Activated CD4-positive, CD25-positive, alpha-beta regulatory T cell treated with anti-CD3 and anti-CD28 coated beads, Interleukin-2, amount 50 U/mL, for 24 hours (primary cell): ENCODE data around the gene SMIM33.
"Not testable (repeated sequence)": the region's sequence is repeated elsewhere in the genome, so short reads cannot be mapped to it uniquely, and the experiment has no call there.

ENCODE experiments used
- ATAC-seq, 2 donors: fragments of 150-1000 bp; cut with Tn5 transposase; one replicate each; pipeline ENCODE4 v1.10.0; 2021; ENCODE audit warnings: mild to moderate bottlenecking in 1 of 2, moderate library complexity in 1 of 2

Gene SMIM33

DNA sequence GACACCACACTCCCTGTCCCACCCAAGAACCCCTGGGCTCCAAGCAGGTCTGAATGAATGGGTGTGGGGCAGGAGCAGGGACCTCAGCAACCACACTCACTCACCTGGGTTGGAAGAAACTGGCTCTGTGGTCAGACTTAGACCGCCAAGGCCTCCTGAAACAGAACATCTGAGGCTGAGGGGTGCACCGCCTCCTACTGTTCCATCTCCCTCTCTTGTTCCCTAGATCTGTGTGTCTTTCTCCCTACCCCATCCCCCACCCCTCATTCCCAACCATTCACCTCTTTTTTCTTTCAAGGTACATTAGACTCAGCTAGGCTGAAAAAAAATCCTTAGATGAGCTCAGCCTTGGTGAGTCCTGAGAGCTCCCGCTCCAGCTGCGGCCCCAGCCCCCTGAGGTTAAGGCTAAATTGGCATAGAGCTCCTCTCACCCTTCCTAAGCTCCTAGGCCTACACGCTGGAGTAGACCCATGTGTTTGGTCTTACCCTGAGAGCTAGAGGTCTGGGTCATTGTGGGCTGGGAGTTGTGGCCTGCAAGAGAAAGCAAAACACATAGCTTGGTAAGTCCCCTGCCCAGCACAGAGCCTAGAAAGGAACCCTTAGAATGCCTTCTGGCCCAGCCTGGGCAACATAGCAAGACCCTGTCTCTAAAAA, 13.0 kb upstream of the SMIM33 start:
- ATAC-seq: no peak

DNA sequence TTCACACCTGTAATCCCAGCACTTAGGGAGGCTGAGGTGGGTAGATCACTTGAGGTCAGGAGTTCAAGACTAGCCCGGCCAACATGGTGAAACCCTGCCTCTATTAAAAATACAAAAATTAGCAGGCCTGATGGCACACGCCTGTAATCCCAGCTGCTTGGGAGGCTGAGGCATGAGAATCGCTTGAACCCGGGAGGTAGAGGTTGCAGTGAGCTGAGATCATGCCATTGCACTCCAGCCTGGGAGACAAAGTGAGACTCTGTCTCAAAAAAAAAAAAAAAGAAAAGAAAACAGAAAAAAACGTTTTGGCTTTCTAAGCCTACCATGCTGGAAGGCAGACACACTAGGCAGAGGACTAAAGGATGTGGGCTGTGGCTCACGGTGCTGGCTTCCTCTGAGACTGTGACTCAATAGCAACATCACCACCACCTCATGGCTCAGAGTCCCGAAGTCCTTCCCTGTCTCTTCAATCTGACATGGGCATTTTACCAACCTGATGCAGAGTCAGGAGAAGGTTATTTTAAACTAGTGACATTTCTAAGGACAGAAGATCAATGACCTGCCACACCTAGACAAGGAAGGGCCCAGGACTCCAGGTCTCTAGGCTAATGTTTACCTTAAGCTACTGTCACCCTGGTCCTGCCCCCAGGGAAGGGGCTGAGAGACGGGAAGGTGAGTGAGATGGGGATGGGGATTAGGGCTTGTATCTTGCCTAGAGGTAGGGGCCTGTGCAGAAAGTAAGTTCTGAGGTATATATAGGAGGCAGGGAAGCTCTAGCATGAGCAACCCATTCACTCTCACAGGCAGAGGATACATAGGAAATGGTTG, 12.0 kb upstream of the SMIM33 start:
- peak; percentile 96 for ATAC-seq

DNA sequence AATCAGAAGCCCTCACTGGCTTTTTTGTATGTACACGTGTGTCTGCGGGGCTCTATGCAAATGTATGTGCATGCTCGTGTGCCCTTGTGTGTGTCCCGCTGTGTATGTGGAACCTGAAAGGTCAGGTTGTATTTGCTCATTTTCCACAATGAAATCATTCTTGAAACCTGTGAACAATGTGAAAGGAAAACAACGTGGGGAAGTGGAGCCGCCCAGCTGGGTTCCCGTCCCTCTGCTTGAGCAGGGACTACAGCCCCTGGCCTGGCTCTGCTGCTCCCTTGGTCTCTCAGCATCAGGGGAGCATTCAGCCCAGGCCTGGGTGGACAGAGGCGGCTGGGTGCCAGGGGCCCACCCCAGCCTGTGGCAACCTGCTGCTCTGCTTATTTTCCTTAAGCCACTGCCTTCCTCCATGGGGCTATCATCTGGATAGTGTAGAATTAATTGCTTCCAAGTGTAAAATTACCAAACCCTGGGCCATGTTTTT, 11.3 kb upstream of the SMIM33 start:
- peak; percentile 50 to 60 for ATAC-seq

DNA sequence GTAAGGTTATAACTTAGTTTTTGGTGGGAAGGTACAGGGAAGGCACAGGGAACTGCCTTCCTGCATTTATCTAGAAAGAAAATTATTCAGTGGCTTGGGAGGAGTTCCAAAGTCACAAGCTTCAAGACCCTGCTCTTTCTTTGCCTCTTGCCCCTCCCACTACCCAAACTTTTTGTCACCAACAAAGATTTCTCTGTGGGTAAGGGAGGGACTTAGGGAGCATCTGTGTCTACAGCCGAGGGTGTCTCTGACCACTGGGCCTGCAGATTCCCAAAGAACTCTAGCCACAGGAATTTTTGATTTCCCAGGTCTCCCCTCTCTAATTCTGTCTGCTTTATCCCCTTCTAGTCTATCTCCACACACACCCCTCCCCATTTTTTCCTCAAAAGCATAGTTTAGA, 10.3 kb upstream of the SMIM33 start:
- ATAC-seq: no peak

DNA sequence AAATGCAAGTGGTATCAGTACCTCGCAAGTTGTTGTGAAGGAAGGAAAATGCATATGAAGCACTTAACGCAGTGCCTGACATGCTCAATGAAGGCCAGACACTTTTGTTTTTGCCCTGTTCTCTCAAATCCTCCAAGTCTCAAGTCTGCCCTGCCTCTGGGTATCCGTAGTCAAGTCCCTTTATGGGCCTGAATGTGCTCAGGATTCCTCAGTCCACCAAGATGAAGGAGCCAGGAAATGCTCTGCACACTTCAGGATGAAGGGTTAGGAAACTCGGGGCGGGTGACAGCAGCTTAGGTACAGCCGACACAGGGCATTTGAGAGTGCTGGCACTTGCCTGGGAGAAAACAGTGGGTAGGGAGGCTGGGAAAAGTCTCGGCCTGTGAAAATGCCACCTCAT, 9.6 kb upstream of the SMIM33 start:
- ATAC-seq: no peak

DNA sequence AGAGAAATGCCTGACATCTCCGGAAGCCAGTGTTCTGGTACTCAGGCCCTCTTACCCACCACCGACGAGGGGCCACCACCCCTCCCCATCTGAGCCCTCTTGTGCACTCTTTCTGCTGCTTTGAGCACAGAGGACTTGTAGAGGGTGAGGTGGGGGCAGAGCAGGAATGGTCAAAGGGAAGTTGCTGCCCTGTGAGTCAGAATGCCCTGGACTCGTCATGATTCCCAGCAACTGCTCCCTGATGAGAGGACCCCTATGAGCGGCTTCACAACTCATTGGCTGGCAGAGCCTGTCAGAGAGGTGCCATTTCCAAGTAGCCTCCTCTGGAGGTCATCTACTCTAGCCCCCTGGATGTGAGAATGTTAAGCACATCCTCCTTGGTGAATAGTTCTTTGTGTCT, 9.1 kb upstream of the SMIM33 start:
- ATAC-seq: no peak

DNA sequence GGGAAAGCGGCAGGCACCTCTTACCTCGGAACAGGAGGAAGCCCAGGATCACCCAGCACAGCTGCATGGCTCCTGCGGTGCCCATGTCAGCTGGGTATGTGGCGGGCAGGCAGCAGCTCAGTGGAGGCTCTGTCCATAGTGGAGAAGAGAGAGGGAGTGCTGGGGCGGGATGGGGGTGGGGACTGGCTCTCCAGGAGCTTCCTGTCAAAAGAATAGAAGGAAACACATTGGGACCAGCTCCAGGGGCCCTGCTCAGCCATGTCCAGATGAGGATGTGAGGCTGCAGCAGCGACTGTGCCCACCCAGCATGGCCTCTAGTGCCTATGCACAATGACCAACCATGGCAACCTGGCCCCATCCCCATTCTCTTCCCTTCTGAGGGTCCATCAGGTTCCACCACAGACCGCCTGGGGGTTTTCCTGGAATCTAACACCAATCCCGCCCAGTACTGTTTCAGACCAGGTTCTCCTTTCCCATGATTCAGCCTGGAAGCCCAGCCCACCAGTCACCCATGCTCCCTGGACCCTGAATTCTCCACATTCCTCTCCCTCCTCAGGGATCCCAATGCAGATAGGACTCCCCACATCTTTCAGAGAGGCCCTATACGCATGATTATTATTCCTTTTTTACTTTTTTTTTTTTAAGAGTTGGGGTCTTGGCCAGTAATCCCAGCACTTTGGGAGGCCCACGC, 8.1 kb upstream of the SMIM33 start, which contains the start of gene ECSCR:
ECSCR (minus strand) TSS at position 158 of the 691 bp plus-strand sequence; CDS start at position 85, 73 bp downstream.
- no peak for ATAC-seq

DNA sequence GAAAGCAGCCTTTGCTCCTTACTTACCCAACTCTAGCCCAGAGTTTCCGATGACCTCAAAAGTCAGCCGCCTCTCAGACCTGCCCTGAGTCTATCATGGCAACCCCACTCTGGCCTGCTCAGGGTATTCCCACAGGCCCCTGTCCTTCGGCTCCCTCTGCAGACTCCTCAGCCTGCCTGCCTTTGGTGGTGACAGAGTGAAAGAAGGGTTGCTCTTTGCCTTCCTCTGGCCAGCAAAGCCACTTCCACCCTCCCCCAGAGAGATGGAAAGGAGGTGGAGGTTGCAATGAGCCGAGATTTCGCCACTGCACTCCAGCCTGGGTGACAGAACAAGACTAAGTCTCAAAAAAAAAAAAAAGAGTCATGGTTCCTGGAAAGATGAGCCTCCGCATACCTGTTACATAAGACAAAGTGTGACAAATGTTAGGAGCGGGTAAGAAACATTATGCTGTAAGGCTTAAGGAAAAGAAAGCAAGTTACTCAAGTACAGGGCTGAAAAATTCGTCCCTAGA, 2.3 kb upstream of the SMIM33 start:
- peak; percentile 12 to 25 for ATAC-seq

DNA sequence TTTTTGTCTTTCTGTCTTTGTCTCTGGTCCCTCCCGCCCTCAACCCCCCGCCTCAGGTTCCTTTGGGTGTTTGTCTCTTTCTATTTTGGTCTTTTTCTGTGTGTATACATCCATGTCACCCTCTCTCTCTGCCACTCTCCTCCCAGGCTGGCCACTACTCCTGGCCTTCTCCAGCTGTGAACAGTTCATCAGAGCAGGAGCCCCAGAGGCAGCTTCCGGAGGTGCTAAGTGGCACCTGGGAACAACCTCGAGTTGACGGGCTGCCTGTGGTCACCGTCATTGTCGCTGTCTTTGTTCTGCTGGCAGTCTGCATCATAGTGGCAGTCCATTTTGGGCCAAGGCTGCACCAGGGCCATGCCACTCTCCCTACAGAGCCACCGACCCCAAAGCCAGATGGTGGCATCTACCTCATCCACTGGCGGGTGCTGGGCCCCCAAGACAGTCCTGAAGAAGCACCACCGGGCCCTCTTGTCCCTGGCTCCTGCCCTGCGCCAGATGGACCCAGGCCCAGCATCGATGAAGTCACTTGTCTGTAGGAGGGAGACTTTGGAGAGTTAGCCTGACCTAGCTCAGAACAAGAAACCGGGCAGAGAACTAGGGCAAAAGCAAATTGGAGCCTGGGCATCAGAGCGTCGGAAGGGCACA, 1.7 kb downstream of the SMIM33 start:
- no peak for ATAC-seq

DNA sequence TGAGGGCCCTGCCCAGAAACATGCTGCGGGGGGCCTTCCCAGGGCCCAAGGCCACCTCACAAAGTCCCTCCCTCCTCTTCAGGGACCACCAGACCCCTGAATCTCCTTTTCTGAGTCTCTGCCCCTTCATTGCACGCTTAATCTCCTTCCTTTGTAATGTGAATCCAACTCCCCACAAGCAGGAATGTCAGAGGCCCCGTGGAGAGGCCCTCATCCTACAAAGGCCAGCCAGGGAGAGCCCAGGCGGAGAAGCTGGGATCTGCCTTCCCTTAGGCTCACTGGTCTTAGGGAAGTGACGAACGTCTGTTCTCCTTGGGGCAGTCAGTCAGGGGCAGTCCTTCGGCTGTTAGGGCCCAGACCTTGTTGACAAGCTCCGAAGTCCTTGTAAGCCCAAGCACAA, 2.3 kb downstream of the SMIM33 start:
- no peak for ATAC-seq

DNA sequence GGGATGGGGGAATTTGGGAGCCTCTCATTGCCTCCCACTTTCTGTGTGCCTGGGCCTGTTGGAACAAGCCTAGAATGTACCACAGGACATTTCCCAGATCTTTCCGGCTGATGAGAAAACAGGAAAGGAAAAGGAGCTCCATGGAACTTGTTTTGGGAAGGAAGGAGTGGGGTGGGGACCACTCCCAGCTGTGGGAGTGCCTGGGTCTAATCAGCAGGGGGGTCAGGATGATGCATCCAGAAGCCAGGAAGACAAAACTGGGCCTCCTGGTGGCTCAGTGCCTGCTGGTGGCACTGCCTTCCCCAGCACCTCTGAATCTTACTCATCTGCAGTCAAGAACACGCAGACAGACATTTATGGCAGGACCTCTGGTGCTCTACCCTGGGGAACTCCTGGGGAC, 2.8 kb downstream of the SMIM33 start:
- peak in 1 of 2 donors; percentile 17 for ATAC-seq

DNA sequence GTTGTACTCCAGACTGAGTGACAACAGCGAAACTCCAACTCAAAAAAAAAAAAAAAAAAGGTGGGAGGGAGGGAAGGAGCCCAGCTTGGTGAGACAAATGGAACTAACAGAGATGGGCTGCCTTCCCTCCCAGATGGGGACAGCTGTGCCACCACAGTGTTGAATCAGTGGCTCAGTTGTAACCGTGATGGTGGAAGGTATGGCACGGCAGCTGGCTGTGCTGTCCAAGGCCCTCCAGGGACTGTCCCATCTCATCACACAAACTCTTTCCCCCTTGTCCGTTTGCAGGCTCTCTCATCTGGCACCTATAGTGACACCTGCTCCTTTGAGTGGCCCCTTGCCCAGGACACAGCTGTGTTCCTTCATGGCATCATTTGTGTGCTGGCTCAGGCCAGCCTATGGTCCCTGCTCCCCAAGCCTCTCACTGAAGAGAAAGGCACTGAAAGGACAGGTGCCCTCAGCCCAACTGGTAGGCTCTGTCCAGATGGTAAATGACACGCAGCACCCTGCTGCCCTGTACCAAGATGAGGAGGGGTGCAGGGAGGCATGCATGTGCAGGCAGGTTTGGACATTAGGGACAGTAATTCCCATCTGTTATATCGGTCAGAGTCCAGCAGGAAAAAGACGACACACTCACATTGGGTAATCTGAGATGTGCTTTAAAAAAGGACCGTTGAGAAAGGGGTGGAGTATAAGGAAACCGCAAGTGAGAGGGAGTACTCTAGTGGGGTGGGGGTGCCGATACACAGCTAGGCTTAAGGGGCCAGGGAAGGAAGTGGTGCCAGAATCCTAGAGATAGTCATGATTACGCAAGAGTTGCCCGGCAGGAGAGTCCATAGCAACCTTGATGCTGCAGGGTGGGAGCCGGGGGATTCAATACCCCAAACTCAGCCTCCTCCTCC, 4.3 kb downstream of the SMIM33 start:
- peak in 1 of 2 donors; percentile 15 for ATAC-seq

DNA sequence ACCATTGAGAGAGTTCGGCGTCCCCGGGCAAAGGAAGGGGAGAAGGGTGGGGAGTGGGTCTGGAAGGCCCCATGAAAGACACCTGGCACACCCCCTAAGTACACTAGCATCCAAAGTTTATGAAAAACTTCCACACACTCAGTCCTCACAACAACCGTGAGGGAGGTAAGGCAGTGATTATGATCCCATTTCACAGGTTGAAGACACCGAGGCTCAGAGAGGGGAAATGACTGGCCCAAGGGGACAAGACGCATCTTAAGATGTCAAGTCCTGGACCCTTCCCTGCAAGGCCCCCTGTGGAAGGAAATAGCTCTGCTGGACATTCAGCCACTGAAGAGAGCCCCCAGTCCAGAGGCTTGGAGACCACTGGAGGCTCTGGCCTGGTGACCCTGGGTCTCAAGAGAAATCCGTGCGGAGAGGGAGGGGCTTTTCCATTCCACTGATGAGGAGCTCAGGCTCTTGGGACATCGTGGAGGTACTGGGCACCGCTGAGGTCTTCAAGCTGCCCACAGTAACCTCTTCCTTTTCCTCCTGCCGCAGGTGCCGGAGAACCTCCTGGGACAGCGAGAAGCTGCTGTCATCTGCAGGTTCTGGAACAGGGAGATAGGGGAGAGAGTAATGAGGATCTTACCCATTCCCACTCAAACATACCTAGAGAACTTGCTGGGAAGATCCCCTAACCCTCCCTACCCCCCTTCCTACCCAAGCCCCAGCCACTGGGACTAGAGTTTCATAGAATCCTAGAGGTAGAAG, 5.2 kb downstream of the SMIM33 start:
- no peak for ATAC-seq

DNA sequence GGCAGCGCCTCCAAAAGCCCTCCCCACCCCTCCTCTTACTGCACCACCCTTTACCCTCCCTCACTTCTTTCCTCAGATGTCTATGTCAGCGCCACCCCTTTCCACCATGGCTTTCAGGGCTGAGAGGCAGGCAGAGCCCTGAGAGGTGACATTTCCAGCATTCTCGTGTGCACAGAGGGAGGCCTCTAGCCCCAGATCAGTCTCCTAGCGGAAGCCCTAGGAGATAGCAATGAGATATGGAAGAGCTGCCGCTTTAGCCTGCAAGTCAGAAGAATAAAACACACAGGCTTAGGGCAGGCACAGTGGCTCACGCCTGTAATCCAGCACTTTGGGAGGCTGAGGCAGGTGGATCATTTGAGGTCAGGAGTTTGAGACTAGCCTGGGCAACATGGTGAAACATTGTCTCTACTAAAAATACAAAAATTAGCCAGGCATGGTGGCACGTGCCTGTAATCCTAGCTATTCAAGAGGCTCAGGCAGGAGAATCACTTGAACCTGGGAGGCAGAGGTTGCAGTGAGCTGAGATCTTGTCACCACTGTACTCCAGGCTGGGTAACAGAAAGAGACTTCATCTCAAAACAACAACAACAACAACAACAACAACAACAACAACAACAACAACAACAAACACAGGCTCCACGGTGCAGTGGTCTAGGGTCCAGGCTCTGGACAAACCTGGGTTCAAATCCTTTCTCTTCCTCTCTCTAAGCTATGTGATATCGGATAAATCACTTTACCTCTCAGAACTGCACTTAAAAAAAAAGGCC, 8.0 kb downstream of the SMIM33 start:
- ATAC-seq: not testable (repeated sequence)

DNA sequence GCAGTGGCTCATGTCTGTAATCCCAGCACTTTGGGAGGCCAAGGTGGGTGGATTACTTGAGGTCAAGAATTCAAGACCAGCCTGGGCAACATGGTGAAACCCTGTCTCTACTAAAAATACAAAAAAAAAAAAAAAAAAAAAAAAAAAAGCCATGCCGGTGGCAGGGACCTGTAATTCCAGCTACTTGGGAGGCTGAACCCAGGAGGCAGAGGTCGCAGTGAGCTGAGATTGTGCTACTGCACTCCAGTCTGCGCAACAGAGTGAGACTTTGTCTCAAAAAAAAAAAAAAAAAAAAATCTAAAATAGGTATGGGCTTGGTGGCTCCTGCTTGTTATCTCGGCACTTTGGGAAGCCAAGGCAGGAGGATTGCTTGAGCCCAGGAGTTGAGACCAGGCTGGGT, 8.9 kb downstream of the SMIM33 start:
- not testable (repeated sequence) for ATAC-seq

DNA sequence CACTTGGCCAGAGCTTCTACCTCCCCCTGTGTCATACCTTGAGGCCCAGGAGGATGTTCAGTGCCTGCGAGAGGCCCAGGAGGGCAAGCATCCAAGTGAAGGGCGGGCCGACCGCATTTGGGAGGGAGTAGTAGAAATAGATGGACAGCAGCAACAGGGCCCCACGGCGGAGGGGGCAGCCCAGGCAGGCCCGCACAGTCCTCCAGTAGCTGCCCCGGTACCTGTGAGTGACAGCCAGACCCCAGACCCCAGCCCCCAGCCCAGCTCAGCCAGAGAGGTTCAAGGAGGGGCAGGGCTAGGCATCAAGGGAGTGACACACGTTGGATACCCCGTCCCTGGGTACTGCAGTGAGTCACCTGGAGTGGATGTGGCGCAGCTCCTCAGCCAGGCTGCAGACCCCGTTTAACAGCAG, 10.3 kb downstream of the SMIM33 start:
- ATAC-seq: peak; percentile 64 to 66

DNA sequence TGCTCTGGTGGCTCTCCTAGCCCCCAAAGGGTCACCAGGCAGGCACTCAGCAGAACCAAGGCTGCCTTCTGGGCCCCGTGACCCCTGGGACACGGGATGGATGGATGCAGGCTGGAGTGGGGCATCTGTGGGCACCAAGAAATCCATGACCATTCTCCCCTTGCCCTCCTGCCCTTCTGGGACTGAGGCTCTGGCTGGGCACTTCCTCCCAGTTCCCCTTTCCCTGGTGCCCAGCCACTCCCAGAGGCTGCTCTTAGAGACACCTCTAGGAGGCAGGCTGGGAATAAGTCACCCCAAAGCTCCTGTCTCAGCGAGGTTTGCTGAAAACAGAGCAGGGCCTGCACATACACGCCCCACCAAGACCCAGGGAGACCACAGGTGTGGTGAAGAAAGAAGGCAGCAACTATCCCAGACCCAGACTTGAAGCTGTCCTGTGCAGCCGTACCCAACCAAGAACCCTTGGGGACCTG, 10.8 kb downstream of the SMIM33 start:
- peak; percentile 26 to 27 for ATAC-seq

DNA sequence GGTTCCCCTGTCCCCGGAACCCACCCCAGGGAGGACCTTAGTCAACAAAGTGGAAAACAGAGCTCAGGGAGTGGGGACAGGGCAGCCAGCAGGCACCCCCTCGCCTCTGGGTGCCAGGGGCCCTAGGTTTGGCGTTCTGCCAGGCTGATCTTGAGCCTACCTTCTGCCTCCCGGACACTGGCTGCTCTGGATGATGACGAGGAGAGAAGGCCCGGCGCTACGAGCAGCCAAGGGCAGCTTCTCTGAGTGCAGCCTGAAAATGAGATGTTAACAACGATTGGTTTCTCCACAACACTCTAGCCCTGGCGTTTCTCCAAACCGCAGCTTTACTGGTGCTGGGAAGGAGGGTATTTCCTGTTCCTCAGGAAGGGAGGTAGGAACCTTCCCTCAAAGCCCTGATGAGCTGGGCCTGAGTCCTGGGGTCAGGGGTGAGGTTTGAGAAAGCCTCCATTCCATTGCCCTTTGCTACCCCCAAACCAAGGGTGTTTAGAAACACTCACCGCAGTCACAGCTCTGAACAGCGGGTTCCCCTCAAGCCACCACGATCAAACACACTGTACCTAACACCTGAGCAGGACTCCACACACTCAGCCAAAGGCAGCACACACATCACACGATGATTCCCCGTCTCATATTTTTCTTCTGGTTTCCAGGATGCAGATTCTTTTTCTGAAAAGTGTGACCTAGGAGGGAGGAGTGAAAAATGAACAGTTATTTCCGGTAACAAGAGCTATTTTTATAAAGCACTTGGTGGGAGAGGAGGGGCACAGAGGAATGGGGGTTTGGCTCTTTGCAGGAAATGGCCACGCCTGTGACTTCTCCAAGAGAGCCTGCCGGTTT, 11.5 kb downstream of the SMIM33 start, which contains the start of gene STING1:
STING1 (minus strand) TSS at position 709 of the 840 bp plus-strand sequence. CDS start 1,054 bp downstream, outside the sequence.
- ATAC-seq: peak; percentile 68 to 74

DNA sequence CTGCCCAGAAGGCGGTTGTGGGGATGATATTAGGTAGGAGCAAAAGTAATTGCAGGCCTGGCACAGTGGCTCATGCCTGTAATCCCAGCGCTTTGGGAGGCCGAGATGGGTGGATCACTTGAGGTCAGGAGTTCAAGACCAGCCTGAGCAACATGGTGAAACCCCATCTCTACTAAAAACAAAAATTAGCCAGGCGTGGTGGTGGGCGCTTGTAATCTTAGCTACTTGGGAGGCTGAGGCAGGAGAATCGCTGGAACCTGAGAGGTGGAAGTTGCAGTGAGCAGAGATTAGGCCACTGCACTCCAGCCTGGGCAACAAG, 12.0 kb downstream of the SMIM33 start:
- ATAC-seq: not testable (repeated sequence)
